ENCODE data around the gene LMBRD1.
"Not testable (repeated sequence)": the region's sequence is repeated elsewhere in the genome, so short reads cannot be mapped to it uniquely, and the experiment has no call there.

LMBRD1 gene

GRCh38 chr6:69801225-69801624, 4.4 kb upstream of the LMBRD1 start:
- no peaks in the 10 kb centered on the region for H3K9me3 ChIP-seq (ENCODE audit: control extremely low read depth in 1 of 5, control insufficient read depth in 4 of 5, insufficient read depth in 2 of 5, low read depth in 1 of 5, low read length in 4 of 5)
- DNase-seq = peak in 1 of 3 donors; percentile 10
- no peak overlapping the region for H3K4me3 ChIP-seq (ENCODE audit: control insufficient read depth in 1 of 7, extremely low read depth in 1 of 7, insufficient read depth in 4 of 7, low read depth in 2 of 7, low read length in 6 of 7)
- H3K27me3 ChIP-seq (replicated peaks in 2 of 5; ENCODE audit: control insufficient read depth in 4 of 5, insufficient read depth in 5 of 5, low read length in 4 of 5) = no peaks in the 10 kb centered on the region
- peaks cover 0 to 4% (median 2%) of the 10 kb centered on the region in 4 experiments for H3K4me1 ChIP-seq (ENCODE audit: control extremely low read depth in 1 of 4, control insufficient read depth in 4 of 4, insufficient read depth in 4 of 4, low read length in 3 of 4)
- ChIA-PET POLR2A (no interaction called here), CTCF (no interaction called here)
- H3K36me3 ChIP-seq (ENCODE audit: control insufficient read depth in 4 of 4, insufficient read depth in 4 of 4, low read length in 3 of 4) = no peaks in the 10 kb centered on the region
- no CpG with 5 or more reads among the region's 1 CpG for WGBS (ENCODE audit: insufficient coverage)
- no peak overlapping the region for H3K27ac ChIP-seq (ENCODE audit: insufficient read depth in 1 of 2, low read depth in 1 of 2, low read length in 2 of 2, poor library complexity in 1 of 2, severe bottlenecking in 2 of 2)

- not testable (repeated sequence) for H3K36me3 ChIP-seq (ENCODE audit: control insufficient read depth in 4 of 4, insufficient read depth in 4 of 4, low read length in 3 of 4); H3K9me3 ChIP-seq (ENCODE audit: control extremely low read depth in 1 of 5, control insufficient read depth in 4 of 5, insufficient read depth in 2 of 5, low read depth in 1 of 5, low read length in 4 of 5)
These were observed 2.0 kb upstream of the LMBRD1 start for GRCh38 chr6:69798796-69799195.

GRCh38 chr6:69796073-69796641, 653 bp downstream of the LMBRD1 start:
- Histone ChIP-seq H3K36me3 (ENCODE audit: control insufficient read depth in 4 of 4, insufficient read depth in 4 of 4, low read length in 3 of 4) (no peaks in the 10 kb centered on the region), H3K4me1 (ENCODE audit: control extremely low read depth in 1 of 4, control insufficient read depth in 4 of 4, insufficient read depth in 4 of 4, low read length in 3 of 4) (peaks cover 7 to 13% (median 11%) of the 10 kb centered on the region in 4 experiments), H3K27ac (ENCODE audit: insufficient read depth in 1 of 2, low read depth in 1 of 2, low read length in 2 of 2, poor library complexity in 1 of 2, severe bottlenecking in 2 of 2) (peak overlapping the region; percentile 77 to 94), H3K9me3 (ENCODE audit: control extremely low read depth in 1 of 5, control insufficient read depth in 4 of 5, insufficient read depth in 2 of 5, low read depth in 1 of 5, low read length in 4 of 5) (no peaks in the 10 kb centered on the region), H3K4me3 (ENCODE audit: control insufficient read depth in 1 of 7, extremely low read depth in 1 of 7, insufficient read depth in 4 of 7, low read depth in 2 of 7, low read length in 6 of 7) (peak overlapping the region; percentile 67 to 97 (median 92)), H3K27me3 (replicated peaks in 2 of 5; ENCODE audit: control insufficient read depth in 4 of 5, insufficient read depth in 5 of 5, low read length in 4 of 5) (no peaks in the 10 kb centered on the region)
- CTCF ChIA-PET = interaction anchor here (1.2 to 2.1 kb wide), 4 partner anchors 20 to 78 kb away, joined by 3 to 7 read pairs (median 4); no protein-coding TSS in a partner anchor
- POLR2A ChIA-PET = interaction anchor here (0.8 kb wide), 1 partner anchor 17 kb away, joined by 3 read pairs; no protein-coding TSS in a partner anchor
- peak; percentile 48 to 76 (median 67) for DNase-seq
- 1% methylated on average over 12 of the region's 20 CpGs for WGBS (ENCODE audit: insufficient coverage)

More at GRCh38 chr6:69798796-69799195, 2.0 kb upstream of the LMBRD1 start:
- H3K4me3 ChIP-seq (ENCODE audit: control insufficient read depth in 1 of 7, extremely low read depth in 1 of 7, insufficient read depth in 4 of 7, low read depth in 2 of 7, low read length in 6 of 7); DNase-seq; H3K27ac ChIP-seq (ENCODE audit: insufficient read depth in 1 of 2, low read depth in 1 of 2, low read length in 2 of 2, poor library complexity in 1 of 2, severe bottlenecking in 2 of 2); H3K27me3 ChIP-seq (replicated peaks in 2 of 5; ENCODE audit: control insufficient read depth in 4 of 5, insufficient read depth in 5 of 5, low read length in 4 of 5); POLR2A ChIA-PET: not testable (repeated sequence)
- CTCF ChIA-PET = interaction anchor here (1.4 kb wide), 1 partner anchor 9 kb away, joined by 3 read pairs; no protein-coding TSS in a partner anchor
- H3K4me1 ChIP-seq (ENCODE audit: control extremely low read depth in 1 of 4, control insufficient read depth in 4 of 4, insufficient read depth in 4 of 4, low read length in 3 of 4) = peaks cover 7 to 13% (median 11%) of the 10 kb centered on the region in 4 experiments

- H3K9me3 ChIP-seq (ENCODE audit: control extremely low read depth in 1 of 5, control insufficient read depth in 4 of 5, insufficient read depth in 2 of 5, low read depth in 1 of 5, low read length in 4 of 5) = no peaks in the 10 kb centered on the region
- H3K4me1 ChIP-seq (ENCODE audit: control extremely low read depth in 1 of 4, control insufficient read depth in 4 of 4, insufficient read depth in 4 of 4, low read length in 3 of 4) = peaks cover 7 to 13% (median 11%) of the 10 kb centered on the region in 4 experiments
- H3K36me3 ChIP-seq (ENCODE audit: control insufficient read depth in 4 of 4, insufficient read depth in 4 of 4, low read length in 3 of 4) = no peaks in the 10 kb centered on the region
- ChIA-PET CTCF (interaction anchor here (1.3 kb wide), 2 partner anchors 26 to 78 kb away, joined by 3 to 5 read pairs; no protein-coding TSS in a partner anchor), POLR2A (no interaction called here)
- WGBS (ENCODE audit: insufficient coverage) = 36% methylated on average over 5 of the region's 5 CpGs
- H3K27me3 ChIP-seq (replicated peaks in 2 of 5; ENCODE audit: control insufficient read depth in 4 of 5, insufficient read depth in 5 of 5, low read length in 4 of 5) = no peaks in the 10 kb centered on the region
- peak overlapping the region; percentile 77 to 94 for H3K27ac ChIP-seq (ENCODE audit: insufficient read depth in 1 of 2, low read depth in 1 of 2, low read length in 2 of 2, poor library complexity in 1 of 2, severe bottlenecking in 2 of 2)
- peak overlapping the region in 6 of 7 experiments; percentile 80 to 97 (median 94) for H3K4me3 ChIP-seq (ENCODE audit: control insufficient read depth in 1 of 7, extremely low read depth in 1 of 7, insufficient read depth in 4 of 7, low read depth in 2 of 7, low read length in 6 of 7)
- peak; percentile 29 to 59 (median 47) for DNase-seq
These were observed 1.2 kb downstream of the LMBRD1 start for GRCh38 chr6:69795469-69796072.

GRCh38 chr6:69792292-69792691, 4.5 kb downstream of the LMBRD1 start:
- POLR2A ChIA-PET = no interaction called here

GRCh38 chr6:69791065-69791471, 5.7 kb downstream of the LMBRD1 start:
- no peak for DNase-seq
- Histone ChIP-seq H3K36me3 (ENCODE audit: control insufficient read depth in 4 of 4, insufficient read depth in 4 of 4, low read length in 3 of 4) (peaks cover 0 to 6% (median 3%) of the 10 kb centered on the region in 4 experiments), H3K9me3 (ENCODE audit: control extremely low read depth in 1 of 5, control insufficient read depth in 4 of 5, insufficient read depth in 2 of 5, low read depth in 1 of 5, low read length in 4 of 5) (no peaks in the 10 kb centered on the region), H3K4me1 (ENCODE audit: control extremely low read depth in 1 of 4, control insufficient read depth in 4 of 4, insufficient read depth in 4 of 4, low read length in 3 of 4) (peaks cover 6 to 13% (median 9%) of the 10 kb centered on the region in 4 experiments), H3K27me3 (replicated peaks in 2 of 5; ENCODE audit: control insufficient read depth in 4 of 5, insufficient read depth in 5 of 5, low read length in 4 of 5) (no peaks in the 10 kb centered on the region), H3K27ac (ENCODE audit: insufficient read depth in 1 of 2, low read depth in 1 of 2, low read length in 2 of 2, poor library complexity in 1 of 2, severe bottlenecking in 2 of 2) (no peak overlapping the region), H3K4me3 (ENCODE audit: control insufficient read depth in 1 of 7, extremely low read depth in 1 of 7, insufficient read depth in 4 of 7, low read depth in 2 of 7, low read length in 6 of 7) (no peak overlapping the region)
- CTCF ChIA-PET = interaction anchor here (0.7 kb wide), 1 partner anchor 10 kb away, joined by 3 read pairs; no protein-coding TSS in a partner anchor
- POLR2A ChIA-PET = no interaction called here
- 93% methylated on average over 2 of the region's 2 CpGs for WGBS (ENCODE audit: insufficient coverage)

More at GRCh38 chr6:69792292-69792691, 4.5 kb downstream of the LMBRD1 start:
- Histone ChIP-seq H3K36me3 (ENCODE audit: control insufficient read depth in 4 of 4, insufficient read depth in 4 of 4, low read length in 3 of 4) (peaks cover 0 to 6% (median 3%) of the 10 kb centered on the region in 4 experiments), H3K27me3 (replicated peaks in 2 of 5; ENCODE audit: control insufficient read depth in 4 of 5, insufficient read depth in 5 of 5, low read length in 4 of 5) (no peaks in the 10 kb centered on the region), H3K4me3 (ENCODE audit: control insufficient read depth in 1 of 7, extremely low read depth in 1 of 7, insufficient read depth in 4 of 7, low read depth in 2 of 7, low read length in 6 of 7) (no peak overlapping the region), H3K27ac (ENCODE audit: insufficient read depth in 1 of 2, low read depth in 1 of 2, low read length in 2 of 2, poor library complexity in 1 of 2, severe bottlenecking in 2 of 2) (no peak overlapping the region), H3K4me1 (ENCODE audit: control extremely low read depth in 1 of 4, control insufficient read depth in 4 of 4, insufficient read depth in 4 of 4, low read length in 3 of 4) (peaks cover 9 to 13% (median 10%) of the 10 kb centered on the region in 4 experiments), H3K9me3 (ENCODE audit: control extremely low read depth in 1 of 5, control insufficient read depth in 4 of 5, insufficient read depth in 2 of 5, low read depth in 1 of 5, low read length in 4 of 5) (no peaks in the 10 kb centered on the region)
- no peak for DNase-seq
- CTCF ChIA-PET = interaction anchor here (1.3 to 1.4 kb wide), 2 partner anchors 11 to 23 kb away, joined by 3 to 4 read pairs; no protein-coding TSS in a partner anchor

GRCh38 chr6:69790629-69791028, 6.2 kb downstream of the LMBRD1 start:
- 100% methylated on average over 1 of the region's 2 CpGs for WGBS (ENCODE audit: insufficient coverage)
- no peaks in the 10 kb centered on the region for H3K27me3 ChIP-seq (replicated peaks in 2 of 5; ENCODE audit: control insufficient read depth in 4 of 5, insufficient read depth in 5 of 5, low read length in 4 of 5)
- H3K4me3 ChIP-seq (ENCODE audit: control insufficient read depth in 1 of 7, extremely low read depth in 1 of 7, insufficient read depth in 4 of 7, low read depth in 2 of 7, low read length in 6 of 7) = no peak overlapping the region
- ChIA-PET POLR2A (interaction anchor here (0.5 kb wide), 1 partner anchor 204 kb away, joined by 4 read pairs; no protein-coding TSS in a partner anchor), CTCF (interaction anchor here (0.7 to 0.8 kb wide), 2 partner anchors 9 to 15 kb away, joined by 3 read pairs; no protein-coding TSS in a partner anchor)
- DNase-seq = no peak
- peaks cover 0 to 6% (median 3%) of the 10 kb centered on the region in 4 experiments for H3K36me3 ChIP-seq (ENCODE audit: control insufficient read depth in 4 of 4, insufficient read depth in 4 of 4, low read length in 3 of 4)
- peaks cover 4 to 9% (median 5%) of the 10 kb centered on the region in 4 experiments for H3K4me1 ChIP-seq (ENCODE audit: control extremely low read depth in 1 of 4, control insufficient read depth in 4 of 4, insufficient read depth in 4 of 4, low read length in 3 of 4)
- H3K9me3 ChIP-seq (ENCODE audit: control extremely low read depth in 1 of 5, control insufficient read depth in 4 of 5, insufficient read depth in 2 of 5, low read depth in 1 of 5, low read length in 4 of 5) = no peaks in the 10 kb centered on the region
- H3K27ac ChIP-seq (ENCODE audit: insufficient read depth in 1 of 2, low read depth in 1 of 2, low read length in 2 of 2, poor library complexity in 1 of 2, severe bottlenecking in 2 of 2) = no peak overlapping the region
